Epithelial cell of esophagus (primary cell): Measurements from ENCODE around the gene CA10.
A peak's percentile ranks its signal among the peaks of the same experiment; 100 is the strongest.

Experiments used
- DNase-seq: peaks from one replicate; pipeline ENCODE4 v3.0.0; 2010; ENCODE audit warnings: low read depth
- H3K4me3 ChIP-seq: 2 replicates; pipeline ENCODE4 v1.5.1; 2011; ENCODE audit warnings: mild to moderate bottlenecking, low read length, control low read depth
- TF ChIP-seq, protein P1 (sequence below): IDR thresholded peaks from 2 replicates; pipeline ENCODE4 v1.5.1; 2011; ENCODE audit warnings: low read depth, mild to moderate bottlenecking, low read length, control low read depth, inconsistent platforms; ENCODE audit not compliant: insufficient read depth; ENCODE audit errors: missing control alignments

The CA10 gene

GRCh38 chr17:51672065-51672464, 486.4 kb downstream of the CA10 start:
- no peak overlapping the region for H3K4me3 ChIP-seq
- TF ChIP-seq, protein P1, sequence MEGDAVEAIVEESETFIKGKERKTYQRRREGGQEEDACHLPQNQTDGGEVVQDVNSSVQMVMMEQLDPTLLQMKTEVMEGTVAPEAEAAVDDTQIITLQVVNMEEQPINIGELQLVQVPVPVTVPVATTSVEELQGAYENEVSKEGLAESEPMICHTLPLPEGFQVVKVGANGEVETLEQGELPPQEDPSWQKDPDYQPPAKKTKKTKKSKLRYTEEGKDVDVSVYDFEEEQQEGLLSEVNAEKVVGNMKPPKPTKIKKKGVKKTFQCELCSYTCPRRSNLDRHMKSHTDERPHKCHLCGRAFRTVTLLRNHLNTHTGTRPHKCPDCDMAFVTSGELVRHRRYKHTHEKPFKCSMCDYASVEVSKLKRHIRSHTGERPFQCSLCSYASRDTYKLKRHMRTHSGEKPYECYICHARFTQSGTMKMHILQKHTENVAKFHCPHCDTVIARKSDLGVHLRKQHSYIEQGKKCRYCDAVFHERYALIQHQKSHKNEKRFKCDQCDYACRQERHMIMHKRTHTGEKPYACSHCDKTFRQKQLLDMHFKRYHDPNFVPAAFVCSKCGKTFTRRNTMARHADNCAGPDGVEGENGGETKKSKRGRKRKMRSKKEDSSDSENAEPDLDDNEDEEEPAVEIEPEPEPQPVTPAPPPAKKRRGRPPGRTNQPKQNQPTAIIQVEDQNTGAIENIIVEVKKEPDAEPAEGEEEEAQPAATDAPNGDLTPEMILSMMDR, result no peak
- no peak for DNase-seq

DNA sequence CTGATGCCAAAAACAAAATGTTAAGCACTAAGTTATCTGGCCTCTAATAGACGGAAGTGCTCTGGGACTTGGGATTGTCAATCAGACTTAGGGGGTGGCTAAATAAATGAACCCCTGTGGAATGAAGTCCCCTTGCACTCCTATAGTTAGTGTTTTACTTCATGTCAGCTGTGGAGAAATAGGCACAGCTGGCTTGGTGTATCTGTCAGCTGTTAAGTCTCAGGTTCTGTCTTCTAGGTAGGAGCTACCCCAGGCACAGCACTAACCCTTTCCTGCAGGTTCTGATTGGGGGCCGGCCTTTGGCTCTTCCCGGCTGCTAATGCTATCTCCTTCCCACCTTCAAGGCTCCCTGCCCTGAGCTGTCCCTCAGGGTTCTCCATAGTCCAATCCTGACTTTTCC, 487.6 kb downstream of the CA10 start:
- H3K4me3 ChIP-seq, result no peak overlapping the region
- no peak for DNase-seq
- TF ChIP-seq, protein P1, result no peak

- no peak overlapping the region for H3K4me3 ChIP-seq
- TF ChIP-seq, protein P1, result no peak
- DNase-seq, result no peak
Measured at GRCh38 chr17:51668963-51669246, 489.6 kb downstream of the CA10 start.

- no peak for DNase-seq
- TF ChIP-seq, protein P1, result no peak
- H3K4me3 ChIP-seq, result no peak overlapping the region
Measured at GRCh38 chr17:51668155-51668962, 490.2 kb downstream of the CA10 start.

DNA sequence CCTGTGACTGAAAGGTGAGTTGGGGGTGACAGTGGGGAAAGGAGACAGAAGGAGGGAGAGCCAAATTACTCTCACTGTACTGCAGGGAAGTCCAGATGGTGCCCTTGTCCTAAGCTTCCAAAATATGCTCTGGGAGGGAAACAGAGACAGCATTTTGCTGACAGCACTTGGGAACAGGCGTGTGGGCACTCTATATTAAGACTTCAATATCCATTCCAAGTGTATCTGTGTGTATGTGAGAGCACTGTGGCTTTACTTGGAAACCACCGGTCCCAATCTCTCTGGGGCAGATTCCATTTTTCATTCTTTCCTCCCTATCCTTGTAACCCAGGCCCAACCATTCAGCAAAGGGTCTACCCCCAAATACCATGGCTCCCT, 490.8 kb downstream of the CA10 start:
- TF ChIP-seq, protein P1, result no peak
- no peak overlapping the region for H3K4me3 ChIP-seq
- DNase-seq, result no peak

- H3K4me3 ChIP-seq, result no peak overlapping the region
- peak; percentile 11 for DNase-seq
- TF ChIP-seq, protein P1, result no peak
Measured at GRCh38 chr17:51666971-51667705, 491.4 kb downstream of the CA10 start.
